IPS-NIHi7 (cell line): ENCODE results near the gene YAF2.
A peak's percentile ranks its signal among the peaks of the same experiment; 100 is the strongest.
"Not testable (repeated sequence)": the region's sequence is repeated elsewhere in the genome, so short reads cannot be mapped to it uniquely, and the experiment has no call there.

ENCODE experiments used
- DNase-seq: peaks from one replicate; pipeline ENCODE4 v3.0.0; 2012; ENCODE audit warnings: mixed read lengths; ENCODE audit errors: extremely low spot score

YAF2 gene

GRCh38 chr12:42255221-42255865 is 17.3 kb upstream of the YAF2 start:
- no peak for DNase-seq

- DNase-seq = not testable (repeated sequence)
These were observed 14.6 kb upstream of the YAF2 start for GRCh38 chr12:42252645-42253044.

GRCh38 chr12:42249033-42249432 is 11.0 kb upstream of the YAF2 start:
- not testable (repeated sequence) for DNase-seq

- DNase-seq = peak; percentile 15
These were observed 2.2 kb upstream of the YAF2 start for GRCh38 chr12:42240131-42240750.

GRCh38 chr12:42237853-42238239 is 202 bp downstream of the YAF2 start:
- DNase-seq = peak; percentile 31

GRCh38 chr12:42237052-42237852 is 796 bp downstream of the YAF2 start:
- peak; percentile 82 for DNase-seq

GRCh38 chr12:42236017-42236416 is 2.0 kb downstream of the YAF2 start:
- DNase-seq = no peak

- no peak for DNase-seq
These were observed 2.6 kb downstream of the YAF2 start for GRCh38 chr12:42235426-42235825.

GRCh38 chr12:42234970-42235369 is 3.1 kb downstream of the YAF2 start:
- no peak for DNase-seq

- not testable (repeated sequence) for DNase-seq
These were observed 10.5 kb downstream of the YAF2 start for GRCh38 chr12:42227525-42227924.

- not testable (repeated sequence) for DNase-seq
These were observed 13.5 kb downstream of the YAF2 start for GRCh38 chr12:42224501-42224900.

- DNase-seq = no peak
These were observed 15.3 kb downstream of the YAF2 start for GRCh38 chr12:42222724-42223123.

GRCh38 chr12:42221726-42222125 is 16.3 kb downstream of the YAF2 start:
- DNase-seq = no peak

GRCh38 chr12:42217656-42218055 is 20.4 kb downstream of the YAF2 start:
- no peak for DNase-seq

- DNase-seq = no peak
These were observed 21.3 kb downstream of the YAF2 start for GRCh38 chr12:42216737-42217136.

- not testable (repeated sequence) for DNase-seq
These were observed 22.3 kb downstream of the YAF2 start for GRCh38 chr12:42215759-42216158.

- no peak for DNase-seq
These were observed 24.1 kb downstream of the YAF2 start for GRCh38 chr12:42213954-42214426.

GRCh38 chr12:42213023-42213422 is 25.0 kb downstream of the YAF2 start:
- DNase-seq = no peak

GRCh38 chr12:42208574-42208973 is 29.5 kb downstream of the YAF2 start:
- DNase-seq = no peak

- DNase-seq = no peak
These were observed 33.2 kb downstream of the YAF2 start for GRCh38 chr12:42204819-42205218.

GRCh38 chr12:42204362-42204761 is 33.7 kb downstream of the YAF2 start:
- DNase-seq = no peak

- no peak for DNase-seq
These were observed 37.0 kb downstream of the YAF2 start for GRCh38 chr12:42201063-42201462.

GRCh38 chr12:42199007-42199406 is 39.0 kb downstream of the YAF2 start:
- DNase-seq = no peak
